ENCODE measurements around the gene RNF169.
"Not testable (repeated sequence)": the region's sequence is repeated elsewhere in the genome, so short reads cannot be mapped to it uniquely, and the experiment has no call there.

RNF169 gene

DNA sequence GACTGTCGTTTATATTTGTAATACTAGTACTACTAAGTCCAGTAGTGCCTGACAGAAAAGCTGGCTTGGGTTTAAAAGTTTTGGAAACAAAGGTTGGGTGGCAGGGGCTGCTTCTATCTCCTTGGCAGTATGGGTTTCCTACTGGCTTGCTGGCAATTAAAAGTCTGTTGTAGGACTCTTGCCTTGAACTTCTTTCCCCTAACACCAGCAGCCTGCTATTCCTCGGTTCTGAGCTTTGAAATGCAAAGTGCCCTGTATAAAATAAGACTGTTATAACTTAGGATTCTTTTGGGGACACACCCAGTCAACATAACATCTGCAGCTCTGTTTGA lies 1.3 kb downstream of the RNF169 start:
- H3K4me3 ChIP-seq (replicated peaks in 1 of 2; ENCODE audit: low read depth in 2 of 2, low read length in 2 of 2) = peak overlapping the region; percentile 65 to 78
- TF ChIP-seq, protein P1, sequence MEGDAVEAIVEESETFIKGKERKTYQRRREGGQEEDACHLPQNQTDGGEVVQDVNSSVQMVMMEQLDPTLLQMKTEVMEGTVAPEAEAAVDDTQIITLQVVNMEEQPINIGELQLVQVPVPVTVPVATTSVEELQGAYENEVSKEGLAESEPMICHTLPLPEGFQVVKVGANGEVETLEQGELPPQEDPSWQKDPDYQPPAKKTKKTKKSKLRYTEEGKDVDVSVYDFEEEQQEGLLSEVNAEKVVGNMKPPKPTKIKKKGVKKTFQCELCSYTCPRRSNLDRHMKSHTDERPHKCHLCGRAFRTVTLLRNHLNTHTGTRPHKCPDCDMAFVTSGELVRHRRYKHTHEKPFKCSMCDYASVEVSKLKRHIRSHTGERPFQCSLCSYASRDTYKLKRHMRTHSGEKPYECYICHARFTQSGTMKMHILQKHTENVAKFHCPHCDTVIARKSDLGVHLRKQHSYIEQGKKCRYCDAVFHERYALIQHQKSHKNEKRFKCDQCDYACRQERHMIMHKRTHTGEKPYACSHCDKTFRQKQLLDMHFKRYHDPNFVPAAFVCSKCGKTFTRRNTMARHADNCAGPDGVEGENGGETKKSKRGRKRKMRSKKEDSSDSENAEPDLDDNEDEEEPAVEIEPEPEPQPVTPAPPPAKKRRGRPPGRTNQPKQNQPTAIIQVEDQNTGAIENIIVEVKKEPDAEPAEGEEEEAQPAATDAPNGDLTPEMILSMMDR (IDR thresholded peaks at IDR 0.05; ENCODE audit: low read depth, low read length) = no peak
- no peak for DNase-seq (ENCODE audit: low read depth in 2 of 2)

DNA sequence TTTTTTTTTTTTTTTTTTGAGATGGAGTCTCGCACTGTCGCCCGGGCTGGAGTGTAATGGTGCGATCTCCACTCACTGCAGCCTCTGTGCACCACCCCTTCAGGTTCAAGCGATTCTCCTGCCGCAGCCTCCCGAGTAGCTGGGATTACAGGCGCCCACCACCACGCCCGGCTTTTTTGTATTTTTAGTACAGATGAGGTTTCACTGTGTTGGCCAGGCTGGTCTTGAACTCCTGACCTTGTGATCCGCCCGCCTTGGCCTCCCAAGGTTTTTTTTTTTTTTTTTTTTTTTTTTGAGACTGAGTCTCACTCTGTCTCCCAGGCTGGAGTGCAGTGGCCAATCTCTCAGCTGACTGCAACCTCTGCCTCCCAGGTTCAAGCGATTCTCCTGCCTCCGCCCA lies 1.9 kb downstream of the RNF169 start:
- H3K4me3 ChIP-seq (replicated peaks in 1 of 2; ENCODE audit: low read depth in 2 of 2, low read length in 2 of 2); DNase-seq (ENCODE audit: low read depth in 2 of 2): not testable (repeated sequence)

DNA sequence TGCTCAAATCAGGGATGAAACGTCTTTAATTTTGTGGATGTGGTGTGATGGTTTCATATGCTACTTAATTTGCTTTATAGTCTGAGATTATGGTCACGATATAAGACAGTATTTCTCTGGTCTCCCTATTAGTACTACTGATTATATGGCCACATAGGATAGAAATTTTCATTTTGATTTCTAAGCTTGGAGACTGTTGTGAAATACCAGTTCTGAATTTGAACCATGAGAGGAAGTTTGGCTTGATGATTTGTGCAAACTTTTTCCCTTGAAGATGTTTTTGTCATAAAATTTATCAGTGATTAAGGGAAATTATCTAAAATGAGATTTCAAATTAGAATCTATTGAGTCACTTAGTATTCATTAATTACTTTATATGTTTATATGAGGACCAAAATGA lies 2.7 kb downstream of the RNF169 start:
- DNase-seq (ENCODE audit: low read depth in 2 of 2) = no peak
- no peak overlapping the region for H3K4me3 ChIP-seq (replicated peaks in 1 of 2; ENCODE audit: low read depth in 2 of 2, low read length in 2 of 2)
- TF ChIP-seq, protein P1 (IDR thresholded peaks at IDR 0.05; ENCODE audit: low read depth, low read length) = no peak

DNA sequence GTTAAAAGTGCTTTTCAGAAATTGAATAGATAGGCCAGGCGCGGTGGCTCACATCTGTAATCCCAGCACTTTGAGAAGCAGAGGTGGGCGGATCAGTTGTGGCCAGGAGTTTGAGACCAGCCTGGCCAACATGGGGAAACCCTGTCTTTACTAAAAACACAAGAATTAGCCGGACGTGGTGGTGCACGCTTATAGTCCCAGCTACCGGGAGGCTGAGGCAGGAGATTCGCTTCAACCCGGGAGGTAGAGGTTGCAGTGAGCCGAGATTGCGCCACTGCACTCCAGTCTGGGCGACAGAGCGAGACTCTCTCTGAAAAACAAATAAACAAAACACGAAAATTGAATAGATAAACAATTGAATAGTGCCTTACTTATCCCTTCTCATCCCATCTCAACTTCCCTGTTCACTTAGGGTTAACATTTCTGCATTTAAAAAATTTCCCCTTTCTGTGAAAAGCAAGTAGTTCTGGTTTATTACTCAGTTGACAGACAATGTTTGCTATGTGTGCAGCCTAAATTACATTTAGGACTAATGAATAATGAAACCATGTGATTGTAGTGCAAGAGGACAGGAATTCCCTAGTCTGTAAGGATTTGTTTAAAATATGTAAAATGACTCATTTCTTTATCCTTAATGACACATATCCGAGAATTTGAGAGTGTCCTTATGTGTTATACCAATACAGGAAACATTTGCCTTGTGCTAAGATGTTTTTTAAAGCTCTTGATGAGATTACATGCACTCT lies 6.0 kb downstream of the RNF169 start:
- TF ChIP-seq, protein P1 (IDR thresholded peaks at IDR 0.05; ENCODE audit: low read depth, low read length) = no peak
- peak overlapping the region; percentile 15 to 39 for H3K4me3 ChIP-seq (replicated peaks in 1 of 2; ENCODE audit: low read depth in 2 of 2, low read length in 2 of 2)
- DNase-seq (ENCODE audit: low read depth in 2 of 2) = peak; percentile 82 to 92

DNA sequence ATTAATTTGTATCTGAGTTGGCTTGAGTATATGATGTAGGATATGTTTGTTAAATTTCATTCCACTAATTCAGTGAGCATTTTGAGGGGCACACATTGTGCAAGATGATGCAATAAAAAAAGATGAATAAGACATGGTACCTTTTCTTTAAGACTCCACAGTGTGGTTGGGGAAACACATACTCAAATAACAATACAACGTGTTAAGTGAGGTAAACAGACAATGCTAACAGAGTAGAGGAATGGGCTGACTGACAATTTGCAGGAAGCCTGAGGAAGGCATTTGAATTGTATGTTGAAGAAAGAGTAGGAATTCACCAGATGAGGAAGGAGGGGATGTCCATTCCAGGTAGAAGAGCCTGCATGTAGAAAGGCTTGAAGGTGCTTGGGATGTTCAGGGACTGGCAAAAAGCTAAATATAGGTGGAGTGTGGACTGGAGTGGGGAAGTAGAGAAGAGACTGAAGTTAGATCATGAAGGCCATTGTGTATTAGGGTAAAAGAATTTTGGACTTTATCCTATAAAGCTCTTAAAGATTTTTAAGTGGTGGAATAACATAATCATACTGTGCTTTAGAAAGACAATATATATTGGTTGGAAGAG lies 6.8 kb downstream of the RNF169 start:
- peak overlapping the region in 1 of 2 donors; percentile 1 for H3K4me3 ChIP-seq (replicated peaks in 1 of 2; ENCODE audit: low read depth in 2 of 2, low read length in 2 of 2)
- TF ChIP-seq, protein P1 (IDR thresholded peaks at IDR 0.05; ENCODE audit: low read depth, low read length) = no peak
- peak in 1 of 2 donors; percentile 61 for DNase-seq (ENCODE audit: low read depth in 2 of 2)

DNA sequence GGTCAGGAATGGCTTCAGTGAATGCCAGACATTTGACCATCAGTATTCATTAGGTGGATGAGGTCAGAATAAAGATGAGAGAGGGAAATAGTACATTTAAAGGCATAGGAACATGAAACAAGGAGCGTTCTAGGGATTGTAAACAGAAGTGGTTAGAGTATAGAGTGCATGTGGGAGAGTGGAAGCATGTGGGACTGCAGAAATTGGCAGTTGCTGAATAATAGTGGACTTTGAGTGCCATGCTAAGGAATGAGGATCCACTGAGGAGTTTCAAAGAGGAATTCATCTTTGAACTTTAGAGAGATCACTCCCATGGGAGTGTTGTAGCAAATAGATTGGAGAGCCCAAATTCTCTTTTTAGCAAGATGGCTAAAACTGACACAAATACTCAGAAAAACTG lies 7.9 kb downstream of the RNF169 start:
- no peak for DNase-seq (ENCODE audit: low read depth in 2 of 2)
- TF ChIP-seq, protein P1 (IDR thresholded peaks at IDR 0.05; ENCODE audit: low read depth, low read length) = no peak
- H3K4me3 ChIP-seq (replicated peaks in 1 of 2; ENCODE audit: low read depth in 2 of 2, low read length in 2 of 2) = no peak overlapping the region

DNA sequence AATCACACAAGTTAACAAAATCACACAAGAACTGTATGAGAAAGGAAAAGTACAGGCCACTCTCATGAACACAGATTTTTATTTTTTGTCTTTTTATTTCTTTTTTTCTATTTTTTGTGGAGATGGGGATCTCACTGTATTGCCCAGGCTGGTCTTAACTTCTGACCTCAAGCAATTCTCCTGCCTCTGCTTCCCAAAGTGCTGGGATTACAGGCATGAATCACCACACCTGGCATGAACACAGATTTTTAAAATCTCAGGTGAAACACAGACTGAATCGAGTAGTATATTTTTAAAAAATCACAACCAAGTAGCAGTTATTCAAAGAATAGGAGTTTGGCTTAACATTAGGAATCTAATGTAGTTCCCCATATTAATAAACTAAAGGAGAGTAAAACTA lies 18.3 kb downstream of the RNF169 start:
- H3K4me3 ChIP-seq (replicated peaks in 1 of 2; ENCODE audit: low read depth in 2 of 2, low read length in 2 of 2) = no peak overlapping the region
- DNase-seq (ENCODE audit: low read depth in 2 of 2) = no peak
- TF ChIP-seq, protein P1 (IDR thresholded peaks at IDR 0.05; ENCODE audit: low read depth, low read length) = no peak

DNA sequence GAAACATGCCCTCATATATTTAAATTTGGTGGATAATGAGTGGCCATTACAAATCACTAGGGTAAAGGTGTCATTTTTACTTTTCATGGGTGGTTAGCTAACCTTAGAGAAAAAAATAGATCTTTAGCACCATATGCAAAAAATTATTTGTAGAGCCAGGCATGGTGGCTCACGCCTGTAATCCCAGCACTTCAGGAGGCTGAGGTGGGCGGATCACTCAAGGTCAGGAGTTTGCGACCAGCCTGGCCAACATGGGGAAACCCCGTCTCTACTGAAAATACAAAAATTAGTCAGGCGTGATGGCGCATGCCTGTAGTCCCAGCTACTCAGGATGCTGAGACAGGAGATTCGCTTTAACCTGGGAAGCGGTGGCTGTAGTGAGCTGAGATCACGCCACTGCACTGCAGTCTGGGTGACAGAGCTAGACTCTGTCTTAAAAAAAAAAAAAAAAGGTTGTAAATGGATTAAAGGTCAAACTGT lies 19.6 kb downstream of the RNF169 start:
- not testable (repeated sequence) for DNase-seq (ENCODE audit: low read depth in 2 of 2); H3K4me3 ChIP-seq (replicated peaks in 1 of 2; ENCODE audit: low read depth in 2 of 2, low read length in 2 of 2)

Measured in cardiac fibroblast (primary cell).